ENCODE measurements around the gene DACT2.

DNA sequence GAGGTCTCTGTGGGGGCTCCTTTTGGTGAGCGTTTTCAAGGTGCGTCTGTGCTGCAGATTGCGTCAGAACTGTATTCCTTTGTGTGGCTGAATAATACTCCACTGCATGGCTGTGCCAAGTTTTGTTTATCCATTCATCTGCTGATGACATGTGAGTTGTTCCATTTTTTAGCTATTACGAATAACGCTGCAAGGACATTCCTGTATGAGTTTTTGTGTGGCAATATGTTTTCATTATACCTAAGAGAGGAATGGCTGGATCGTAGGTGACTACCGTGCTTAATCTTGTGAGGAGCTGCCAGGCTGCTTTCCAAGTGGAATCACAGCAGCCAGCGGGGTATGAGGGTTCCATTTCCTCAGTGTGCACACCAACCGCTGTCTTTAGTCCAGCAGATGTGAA is 1.1 kb upstream of the DACT2 start:
- TF ChIP-seq GATA2 (IDR thresholded peaks at IDR 0.05; ENCODE audit: low read depth, low read length) (no peak), GATA3 (IDR thresholded peaks at IDR 0.05; ENCODE audit: low read depth, low read length) (no peak)
